NCI-H1694 (cell line): ENCODE data around the gene TUBB.
"Not testable (repeated sequence)": the region's sequence is repeated elsewhere in the genome, so short reads cannot be mapped to it uniquely, and the experiment has no call there.

Experiments
- DNase-seq: peaks from one replicate; lab custom pipeline; 2025; lab: John Stamatoyannopoulos, UW

TUBB gene

DNA sequence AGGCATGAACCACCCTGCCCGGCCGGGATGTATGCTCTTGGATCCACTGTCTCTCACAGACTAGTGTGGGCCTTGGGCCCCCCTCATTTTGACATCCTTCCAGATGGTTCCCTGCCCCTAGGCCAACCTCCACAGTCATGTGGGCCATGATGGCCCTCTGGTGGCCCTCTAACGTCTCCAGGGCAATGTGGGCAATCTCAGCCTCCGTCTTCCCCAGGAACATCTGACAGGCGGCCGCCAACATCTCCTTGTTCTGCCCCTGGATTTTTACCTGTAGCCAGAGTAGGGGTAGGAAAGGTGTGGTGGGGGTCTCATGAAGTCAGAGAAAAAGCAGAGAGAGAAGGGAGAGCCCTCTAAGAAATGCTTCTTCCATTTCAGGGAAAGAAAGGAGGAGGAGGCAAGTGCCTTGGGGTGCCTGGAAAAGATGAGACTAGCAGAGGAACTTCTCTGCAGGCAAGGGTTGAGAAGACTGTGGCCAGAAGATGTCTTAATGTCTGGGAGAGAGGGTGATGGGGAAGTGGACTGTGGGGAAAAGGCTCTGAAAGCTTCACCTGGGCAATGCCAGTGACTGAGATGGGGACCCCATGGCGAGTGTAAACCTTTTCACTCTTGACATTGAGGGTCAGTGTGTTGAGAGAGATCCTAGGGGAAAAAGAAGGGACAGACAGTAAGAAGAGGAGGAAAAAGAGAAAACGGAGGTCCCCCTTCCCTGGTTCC is 21.1 kb downstream of the TUBB start:
- no peak for DNase-seq

DNA sequence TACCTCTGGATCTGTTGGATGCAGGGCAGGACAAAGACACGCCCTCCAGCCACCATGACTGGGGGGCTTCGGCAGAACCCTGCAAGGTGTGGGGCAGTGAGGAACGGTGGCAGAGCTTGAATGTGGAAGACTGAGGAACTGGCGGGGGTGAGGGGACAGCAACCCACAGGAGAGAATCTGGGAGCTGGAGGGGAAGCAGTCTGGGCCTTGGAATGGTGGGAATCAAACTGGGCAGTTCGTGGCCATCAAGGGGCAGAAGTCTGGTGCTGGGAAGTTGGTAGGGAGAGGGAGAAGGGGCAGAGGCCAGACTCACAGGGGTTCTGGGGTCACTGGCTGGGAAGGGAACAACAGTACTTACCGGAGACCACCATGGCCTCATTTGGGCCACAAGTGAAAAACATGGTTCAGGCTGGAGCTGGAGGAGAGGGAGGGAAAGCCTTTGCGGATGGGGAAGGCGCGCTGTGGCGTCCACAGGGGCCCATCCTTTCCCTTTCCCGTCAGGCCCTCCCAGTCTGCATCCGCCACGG is 21.7 kb downstream of the TUBB start:
- no peak for DNase-seq

DNA sequence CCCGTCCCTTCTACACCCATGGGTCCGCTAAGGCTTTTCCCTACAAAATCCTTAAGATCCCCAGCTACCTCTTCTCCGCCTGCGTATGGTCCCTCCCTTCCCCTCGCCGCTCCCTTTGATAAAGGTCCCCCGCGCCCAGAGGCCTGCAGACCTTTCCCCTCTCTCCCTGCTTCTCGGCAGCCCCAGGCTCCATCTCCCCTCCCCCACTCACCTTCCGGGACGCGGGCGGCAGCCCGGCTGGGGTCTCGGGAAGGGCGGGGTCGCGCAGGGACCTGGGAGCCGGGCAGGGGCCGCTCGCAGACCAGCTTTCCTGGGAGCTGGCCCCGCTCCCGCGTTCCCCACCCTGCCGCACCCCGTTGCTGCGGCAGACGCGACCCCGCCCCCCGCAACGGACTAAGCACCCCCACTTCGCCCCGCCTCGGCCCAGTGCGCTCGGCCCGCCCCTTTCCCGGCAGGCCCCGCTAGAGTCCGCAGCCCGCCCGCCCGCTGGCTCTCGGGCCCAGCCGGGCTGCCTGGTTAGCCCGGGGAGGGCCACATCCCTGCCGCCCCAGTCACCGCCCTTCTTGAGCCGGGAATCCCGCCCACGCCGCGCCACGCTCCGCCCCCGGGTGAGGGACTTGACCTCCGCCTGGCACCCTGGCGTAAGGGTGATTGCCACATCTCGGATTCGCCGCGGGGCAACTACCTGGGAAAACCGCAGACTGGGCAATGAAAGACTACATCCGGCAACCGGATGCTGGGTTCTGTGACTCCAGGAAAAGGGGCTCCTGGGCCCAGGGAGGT is 22.4 kb downstream of the TUBB start, which contains the start of gene FLOT1:
FLOT1 (minus strand) TSS at position 372 of the 783 bp plus-strand sequence. CDS start 498 bp downstream, outside the sequence.
- DNase-seq, result peak; percentile 39

- no peak for DNase-seq
Measured at GRCh38 chr6:30743099-30744053, 23.2 kb downstream of the TUBB start.

- peak; percentile 63 for DNase-seq
Measured at GRCh38 chr6:30744054-30744805, 24.1 kb downstream of the TUBB start, which contains the start of gene IER3. IER3 (minus strand) TSS chr6:30744547; CDS start chr6:30744518, 29 bp downstream.

GRCh38 chr6:30747300-30747687 is 27.1 kb downstream of the TUBB start:
- no peak for DNase-seq

DNA sequence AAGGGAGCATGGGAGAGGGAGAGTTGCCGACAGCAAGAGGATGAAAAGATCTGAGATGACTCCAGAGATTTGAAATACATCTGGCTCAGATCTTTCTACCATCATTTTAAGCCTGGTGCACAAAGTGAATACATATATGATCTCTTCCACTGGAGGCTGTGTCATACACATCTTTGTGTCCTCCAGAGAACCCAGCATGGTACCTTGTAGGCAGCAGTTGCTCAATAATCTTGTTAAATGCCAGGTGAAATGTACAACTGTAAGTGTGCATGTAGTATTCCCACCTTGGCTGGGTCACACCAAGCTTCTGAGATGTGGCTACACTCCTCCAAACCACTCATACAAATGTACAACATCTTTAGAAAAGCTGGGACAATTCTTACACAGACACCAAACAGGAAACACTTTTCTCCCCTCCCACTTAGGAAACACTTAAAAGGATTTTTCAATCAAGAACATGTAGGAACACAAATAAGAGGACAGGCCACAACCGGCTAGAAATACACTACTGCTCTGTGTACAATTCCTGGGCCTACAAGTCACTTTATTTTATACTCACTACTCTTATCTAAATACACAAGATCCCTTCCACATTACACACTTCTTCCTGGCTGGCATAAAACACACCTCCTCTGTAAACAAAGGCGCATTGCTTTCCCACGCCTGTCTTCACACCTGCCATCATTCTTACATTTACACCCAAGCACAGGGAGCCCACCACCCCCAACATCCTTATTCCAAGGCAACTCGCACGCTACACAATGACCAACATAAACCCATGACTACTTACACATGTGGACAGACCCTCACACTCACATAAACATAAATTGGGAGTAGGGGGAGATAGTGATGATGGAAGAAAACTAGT is 28.0 kb downstream of the TUBB start:
- DNase-seq, result no peak

GRCh38 chr6:30748851-30749540 is 28.8 kb downstream of the TUBB start:
- DNase-seq, result no peak

DNA sequence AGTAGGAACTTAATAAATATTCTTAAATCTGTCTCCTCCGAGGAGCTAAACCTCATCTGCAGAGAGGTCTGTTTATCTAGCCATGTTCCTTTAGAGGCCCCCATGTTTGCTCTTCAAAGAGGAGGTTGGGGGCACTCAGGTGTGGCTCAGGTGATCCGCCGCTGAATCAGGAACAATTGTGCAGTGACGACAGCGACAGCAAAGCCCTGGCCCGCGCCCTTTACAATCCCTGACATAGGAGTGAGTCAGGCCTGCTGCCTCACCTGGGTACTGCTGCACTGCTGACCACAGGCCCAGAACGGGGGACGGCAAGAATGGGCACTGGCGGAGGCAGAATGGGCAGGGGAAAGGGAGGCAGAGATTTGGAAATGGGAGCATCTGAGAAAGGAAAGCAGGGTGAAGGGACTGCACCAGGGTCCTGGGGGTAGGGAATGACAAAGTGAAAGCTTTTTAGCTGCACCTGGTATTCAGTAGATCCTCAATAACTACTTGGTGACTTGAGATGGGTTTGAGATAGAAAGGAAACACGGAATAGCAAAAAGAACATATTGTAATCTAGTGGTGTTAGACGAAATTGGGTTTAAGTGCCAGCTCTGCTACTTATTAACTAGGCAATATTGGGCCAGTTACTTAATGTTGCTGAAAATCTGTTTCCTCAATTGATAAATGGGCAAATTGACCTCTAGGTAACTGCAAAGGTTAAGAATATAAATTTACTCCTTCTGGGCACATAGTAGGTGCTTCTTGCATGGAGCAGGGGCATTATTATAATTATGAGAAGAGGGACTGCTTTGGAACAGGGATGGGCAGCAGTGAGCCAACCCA is 29.6 kb downstream of the TUBB start:
- DNase-seq, result no peak

DNA sequence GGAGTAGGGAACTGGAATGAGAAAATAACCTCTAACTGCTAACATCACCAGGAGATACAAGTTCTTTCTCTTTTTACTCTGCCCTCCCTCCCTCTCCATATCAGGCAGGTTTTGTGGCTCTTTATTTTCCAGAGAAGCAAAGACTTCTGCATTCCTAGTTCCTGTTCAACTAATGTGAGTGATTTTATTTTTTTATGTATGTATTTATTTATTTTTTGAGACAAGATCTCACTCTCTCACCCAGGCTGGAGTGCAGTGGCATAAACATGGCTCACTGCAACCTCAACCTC is 30.2 kb downstream of the TUBB start:
- DNase-seq, result no peak

- DNase-seq, result no peak
Measured at GRCh38 chr6:30752157-30752927, 32.2 kb downstream of the TUBB start.

DNA sequence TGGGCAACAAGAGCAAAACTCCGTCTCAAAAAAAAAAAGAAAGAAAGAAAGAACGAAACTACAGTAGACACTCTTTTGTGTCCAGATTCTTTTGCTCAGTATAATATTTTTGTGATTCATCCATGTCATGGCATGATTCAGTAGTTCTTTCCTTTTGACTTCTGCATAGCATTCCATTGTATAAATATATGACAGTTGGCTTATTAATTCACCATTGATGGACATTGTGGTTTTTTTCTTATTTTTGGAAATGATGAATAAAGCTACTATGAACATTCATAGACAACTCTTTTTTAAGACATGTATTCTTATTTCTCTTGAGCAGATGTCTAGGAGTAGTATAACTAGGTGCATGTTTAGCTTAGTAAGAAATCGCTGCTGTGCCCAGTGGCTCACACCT is 34.5 kb downstream of the TUBB start:
- no peak for DNase-seq

DNA sequence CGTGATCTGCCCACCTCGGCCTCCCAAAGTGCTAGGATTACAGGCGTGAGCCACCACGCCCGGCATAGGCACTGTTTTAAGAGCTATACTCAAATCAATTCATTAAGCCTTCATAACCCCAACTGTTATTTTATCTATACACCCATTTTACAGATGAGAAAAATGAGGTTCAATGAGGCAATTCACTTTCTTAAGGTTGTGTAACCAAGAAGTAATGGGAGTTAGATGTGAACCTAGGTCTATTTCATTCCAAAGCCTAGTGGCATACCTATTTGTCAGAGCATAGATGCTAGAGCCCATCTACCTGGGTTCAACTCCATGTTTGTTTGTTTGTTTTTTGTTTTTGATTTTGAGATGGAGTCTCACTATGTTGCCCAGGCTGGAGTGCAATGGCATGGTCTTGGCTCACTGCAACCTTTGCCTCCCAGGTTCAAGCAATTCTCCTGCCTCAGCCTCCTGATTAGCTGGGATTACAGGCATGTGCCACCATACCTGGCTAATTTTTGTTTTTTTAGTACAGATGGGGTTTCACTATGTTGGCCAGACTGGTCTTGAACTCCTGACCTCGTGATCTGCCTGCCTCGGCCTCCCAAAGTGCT is 36.4 kb downstream of the TUBB start:
- not testable (repeated sequence) for DNase-seq

DNA sequence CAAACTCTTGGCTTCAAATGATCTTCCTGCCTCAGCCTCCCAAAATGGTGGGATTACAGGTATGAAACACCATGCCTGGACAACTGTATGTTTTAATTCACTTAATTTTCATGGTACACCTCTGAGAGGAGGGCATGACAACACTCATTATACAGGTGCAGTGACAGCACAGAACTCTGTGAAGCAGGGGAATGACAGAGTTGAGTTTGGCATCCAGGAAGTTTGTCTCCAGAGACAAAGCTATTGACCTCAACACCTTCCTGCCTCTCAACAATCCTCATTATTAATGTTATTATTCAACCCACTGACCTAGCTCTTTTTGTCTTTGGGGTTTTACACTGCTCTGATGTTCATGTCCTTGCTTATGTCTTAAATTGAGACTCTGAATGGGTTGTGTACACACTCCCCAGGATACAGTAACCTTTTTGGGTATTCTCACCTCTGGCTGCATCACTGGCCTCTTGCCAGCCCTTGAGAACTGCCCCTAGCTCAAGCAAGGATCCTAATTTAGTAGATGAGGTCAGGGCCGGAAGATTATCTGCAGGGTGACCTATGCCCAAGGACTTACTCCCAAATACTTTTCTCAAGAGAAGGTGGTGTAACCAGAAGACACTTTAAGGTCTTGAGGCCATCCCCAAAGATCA is 37.2 kb downstream of the TUBB start:
- DNase-seq, result no peak

DNA sequence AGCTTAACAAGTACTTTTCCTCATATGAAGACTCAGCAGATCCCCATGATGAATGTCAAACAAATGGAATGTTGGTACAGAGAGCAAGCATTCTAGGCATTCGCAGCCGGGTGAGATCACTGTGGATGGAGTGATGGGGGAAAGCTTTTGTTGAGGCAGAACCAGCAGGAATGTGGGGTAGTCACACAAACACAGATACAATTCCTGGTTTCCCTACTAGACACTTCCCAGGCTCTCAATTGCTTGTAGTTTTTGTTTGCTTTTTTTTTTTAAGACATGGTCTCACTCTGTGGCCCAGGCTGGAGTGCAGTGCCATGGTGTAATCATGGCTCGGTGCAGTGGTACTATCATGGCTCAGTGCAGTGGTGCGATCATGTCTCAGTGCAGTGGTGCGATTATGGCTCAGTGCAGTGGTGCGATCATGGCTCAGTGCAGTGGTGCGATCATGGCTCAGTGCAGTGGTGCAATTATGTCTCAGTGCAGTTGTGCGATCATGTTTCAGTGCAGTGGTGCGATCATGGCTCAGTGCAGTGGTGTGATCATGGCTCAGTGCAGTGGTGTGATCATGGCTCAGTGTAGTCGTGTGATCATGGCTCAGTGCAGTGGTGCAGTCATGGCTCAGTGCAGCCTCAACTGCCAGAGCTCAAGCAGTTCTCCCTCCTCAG is 39.6 kb downstream of the TUBB start:
- DNase-seq, result no peak

DNA sequence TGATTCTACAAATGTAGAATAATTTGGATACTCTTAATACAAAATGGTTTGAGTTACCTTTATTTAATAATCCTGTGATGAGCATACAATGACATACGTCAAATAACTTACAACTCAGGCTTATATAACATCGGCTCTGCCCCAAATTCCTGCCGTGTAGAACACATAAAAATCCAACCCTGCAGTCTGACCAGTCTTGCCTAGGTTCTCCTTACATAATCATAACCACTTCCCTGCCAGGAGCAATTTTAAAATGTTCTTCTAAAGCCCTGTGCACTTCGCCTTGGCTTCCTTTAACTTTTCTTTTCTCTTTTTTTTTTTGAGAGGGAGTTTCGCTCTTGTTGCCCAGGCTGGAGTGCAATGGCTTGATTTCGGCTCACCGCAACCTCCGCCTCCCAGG is 40.4 kb downstream of the TUBB start:
- no peak for DNase-seq
